Sigmoid colon (tissue), 4 donors: ENCODE measurements around the gene ZBTB45.

Source experiments
- EP300 ChIP-seq, 4 donors: sonication (generic); formaldehyde crosslinking; IDR thresholded peaks; one replicate each; pipeline ENCODE4 v1.6.1; 2017; ENCODE audit warnings: antibody characterized with exemption in 4 of 4
- POLR2AphosphoS5 ChIP-seq, 4 donors: sonication (generic); formaldehyde crosslinking; IDR thresholded peaks; one replicate each; pipeline ENCODE4 v1.6.1; 2017; ENCODE audit warnings: antibody characterized with exemption in 4 of 4
- TF ChIP-seq, protein P1 (sequence below), 4 experiments: fragments of 450-650 bp in 3 of 4; fragments of 200-600 bp in 1 of 4; IDR thresholded peaks; one replicate each; pipeline ENCODE4 v1.5.1; 2016 to 2019; ENCODE audit warnings: antibody characterized with exemption in 4 of 4, mild to moderate bottlenecking in 3 of 4, moderate library complexity in 2 of 4

DNA sequence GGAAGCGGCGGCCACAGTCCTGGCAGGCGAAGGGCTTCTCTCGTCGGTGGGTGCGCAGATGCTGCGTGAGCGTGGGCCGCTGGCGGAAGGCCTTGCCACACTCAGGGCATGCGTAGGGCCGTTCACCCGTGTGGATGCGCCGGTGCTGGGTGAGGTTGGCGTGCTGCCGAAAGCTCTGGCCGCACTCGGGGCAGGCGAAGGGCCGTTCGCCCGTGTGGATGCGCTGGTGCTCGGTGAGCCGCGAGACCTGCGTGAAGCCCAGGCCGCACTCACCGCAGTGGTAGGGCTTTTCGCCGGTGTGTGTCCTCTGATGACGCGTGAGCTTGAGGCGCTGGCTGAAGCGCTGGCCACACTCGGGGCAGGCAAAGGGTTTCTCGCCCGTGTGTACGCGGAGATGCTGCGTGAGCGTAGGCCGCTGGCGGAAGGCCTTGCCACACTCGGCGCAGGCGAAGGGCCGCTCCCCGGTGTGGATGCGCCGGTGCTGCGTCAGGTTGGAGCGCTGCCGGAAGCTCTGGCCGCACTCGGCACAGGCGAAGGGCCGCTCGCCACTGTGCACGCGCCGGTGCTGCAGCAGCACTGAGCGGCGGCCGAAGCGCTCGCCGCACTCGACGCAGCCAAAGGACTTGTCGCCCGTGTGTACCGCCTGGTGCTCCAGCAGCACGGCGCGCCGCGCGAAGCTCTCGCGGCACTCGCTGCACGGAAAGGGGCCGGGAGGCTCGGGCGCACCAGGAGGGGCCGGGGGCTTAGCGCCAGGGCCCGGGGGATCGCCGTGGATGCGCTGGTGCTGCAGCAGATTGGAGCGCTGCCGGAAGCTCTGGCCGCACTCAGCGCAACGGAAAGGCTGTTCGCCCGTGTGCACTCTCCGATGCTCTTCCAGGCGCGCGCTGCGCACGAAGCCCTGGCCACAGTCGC, 42.8 kb upstream of the ZBTB45 start:
- TF ChIP-seq POLR2AphosphoS5 (IDR thresholded peaks at IDR 0.05) (peak in 3 of 4 donors; percentile 3 to 63 (median 23)), EP300 (IDR thresholded peaks at IDR 0.05) (no peak)
- TF ChIP-seq, protein P1, sequence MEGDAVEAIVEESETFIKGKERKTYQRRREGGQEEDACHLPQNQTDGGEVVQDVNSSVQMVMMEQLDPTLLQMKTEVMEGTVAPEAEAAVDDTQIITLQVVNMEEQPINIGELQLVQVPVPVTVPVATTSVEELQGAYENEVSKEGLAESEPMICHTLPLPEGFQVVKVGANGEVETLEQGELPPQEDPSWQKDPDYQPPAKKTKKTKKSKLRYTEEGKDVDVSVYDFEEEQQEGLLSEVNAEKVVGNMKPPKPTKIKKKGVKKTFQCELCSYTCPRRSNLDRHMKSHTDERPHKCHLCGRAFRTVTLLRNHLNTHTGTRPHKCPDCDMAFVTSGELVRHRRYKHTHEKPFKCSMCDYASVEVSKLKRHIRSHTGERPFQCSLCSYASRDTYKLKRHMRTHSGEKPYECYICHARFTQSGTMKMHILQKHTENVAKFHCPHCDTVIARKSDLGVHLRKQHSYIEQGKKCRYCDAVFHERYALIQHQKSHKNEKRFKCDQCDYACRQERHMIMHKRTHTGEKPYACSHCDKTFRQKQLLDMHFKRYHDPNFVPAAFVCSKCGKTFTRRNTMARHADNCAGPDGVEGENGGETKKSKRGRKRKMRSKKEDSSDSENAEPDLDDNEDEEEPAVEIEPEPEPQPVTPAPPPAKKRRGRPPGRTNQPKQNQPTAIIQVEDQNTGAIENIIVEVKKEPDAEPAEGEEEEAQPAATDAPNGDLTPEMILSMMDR (IDR thresholded peaks at IDR 0.05), result no peak
